GM12875 (cell line): ENCODE data around the gene IGFBP6.
A peak's percentile ranks its signal among the peaks of the same experiment; 100 is the strongest.

Source experiments
- H3K4me3 ChIP-seq: one replicate; pipeline ENCODE4 v1.5.1; 2011; ENCODE audit warnings: low read depth, low read length, control low read depth
- TF ChIP-seq, protein P1 (sequence below): IDR thresholded peaks from 2 replicates; pipeline ENCODE4 v1.5.1; 2011; ENCODE audit warnings: low read depth, mild to moderate bottlenecking, control low read depth, inconsistent platforms, low read length, moderate library complexity, borderline replicate concordance; ENCODE audit not compliant: insufficient read depth

The IGFBP6 gene

DNA sequence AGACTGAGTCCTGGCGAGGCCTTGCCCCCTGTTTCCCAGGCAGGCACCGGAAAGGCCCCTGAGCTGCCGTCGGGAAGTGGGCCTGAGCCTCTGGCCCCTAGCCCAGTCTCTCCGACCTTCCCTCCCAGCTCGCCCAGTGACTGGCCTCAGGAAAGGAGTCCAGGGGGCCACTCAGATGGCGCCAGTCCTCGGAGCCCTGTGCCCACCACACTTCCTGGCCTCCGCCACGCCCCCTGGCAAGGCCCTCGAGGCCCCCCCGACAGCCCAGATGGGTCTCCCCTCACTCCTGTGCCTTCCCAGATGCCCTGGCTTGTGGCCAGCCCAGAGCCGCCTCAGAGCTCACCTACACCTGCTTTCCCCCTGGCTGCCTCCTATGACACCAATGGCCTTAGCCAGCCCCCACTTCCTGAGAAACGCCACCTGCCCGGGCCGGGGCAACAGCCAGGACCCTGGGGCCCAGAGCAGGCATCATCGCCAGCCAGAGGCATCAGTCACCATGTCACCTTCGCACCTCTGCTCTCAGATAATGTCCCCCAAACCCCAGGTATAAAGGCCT, 36.7 kb upstream of the IGFBP6 start:
- H3K4me3 ChIP-seq: no peak overlapping the region
- TF ChIP-seq, protein P1, sequence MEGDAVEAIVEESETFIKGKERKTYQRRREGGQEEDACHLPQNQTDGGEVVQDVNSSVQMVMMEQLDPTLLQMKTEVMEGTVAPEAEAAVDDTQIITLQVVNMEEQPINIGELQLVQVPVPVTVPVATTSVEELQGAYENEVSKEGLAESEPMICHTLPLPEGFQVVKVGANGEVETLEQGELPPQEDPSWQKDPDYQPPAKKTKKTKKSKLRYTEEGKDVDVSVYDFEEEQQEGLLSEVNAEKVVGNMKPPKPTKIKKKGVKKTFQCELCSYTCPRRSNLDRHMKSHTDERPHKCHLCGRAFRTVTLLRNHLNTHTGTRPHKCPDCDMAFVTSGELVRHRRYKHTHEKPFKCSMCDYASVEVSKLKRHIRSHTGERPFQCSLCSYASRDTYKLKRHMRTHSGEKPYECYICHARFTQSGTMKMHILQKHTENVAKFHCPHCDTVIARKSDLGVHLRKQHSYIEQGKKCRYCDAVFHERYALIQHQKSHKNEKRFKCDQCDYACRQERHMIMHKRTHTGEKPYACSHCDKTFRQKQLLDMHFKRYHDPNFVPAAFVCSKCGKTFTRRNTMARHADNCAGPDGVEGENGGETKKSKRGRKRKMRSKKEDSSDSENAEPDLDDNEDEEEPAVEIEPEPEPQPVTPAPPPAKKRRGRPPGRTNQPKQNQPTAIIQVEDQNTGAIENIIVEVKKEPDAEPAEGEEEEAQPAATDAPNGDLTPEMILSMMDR: no peak

DNA sequence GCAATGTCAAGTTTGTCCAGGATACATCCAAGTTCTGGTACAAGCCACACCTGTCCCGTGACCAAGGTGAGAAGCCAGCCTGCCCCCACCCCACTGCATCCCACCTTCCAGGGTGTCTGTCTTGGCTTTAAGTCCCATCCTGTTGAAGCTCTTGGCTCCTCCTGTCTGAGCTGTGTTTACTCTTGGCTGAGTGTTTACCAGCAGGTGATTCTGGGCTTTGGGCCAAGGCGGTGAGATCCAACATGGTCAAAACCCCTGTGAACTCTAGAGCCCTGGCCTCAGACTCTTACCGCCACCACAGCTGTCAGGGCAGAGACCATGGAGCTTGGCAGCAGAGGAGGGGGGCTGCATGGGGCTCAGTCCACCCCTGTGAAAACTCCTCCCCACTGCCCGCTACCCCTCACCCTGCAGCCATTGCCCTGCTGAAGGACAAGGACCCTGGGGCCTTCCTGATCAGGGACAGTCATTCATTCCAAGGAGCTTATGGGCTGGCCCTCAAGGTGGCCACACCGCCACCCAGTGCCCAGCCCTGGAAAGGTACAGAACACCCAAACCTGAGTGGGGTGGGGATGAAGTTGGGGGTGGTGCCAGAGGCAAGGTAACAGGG, 36.0 kb upstream of the IGFBP6 start:
- TF ChIP-seq, protein P1: peak; percentile 23; the same call in 1 of the 2 replicates
- H3K4me3 ChIP-seq: no peak overlapping the region

DNA sequence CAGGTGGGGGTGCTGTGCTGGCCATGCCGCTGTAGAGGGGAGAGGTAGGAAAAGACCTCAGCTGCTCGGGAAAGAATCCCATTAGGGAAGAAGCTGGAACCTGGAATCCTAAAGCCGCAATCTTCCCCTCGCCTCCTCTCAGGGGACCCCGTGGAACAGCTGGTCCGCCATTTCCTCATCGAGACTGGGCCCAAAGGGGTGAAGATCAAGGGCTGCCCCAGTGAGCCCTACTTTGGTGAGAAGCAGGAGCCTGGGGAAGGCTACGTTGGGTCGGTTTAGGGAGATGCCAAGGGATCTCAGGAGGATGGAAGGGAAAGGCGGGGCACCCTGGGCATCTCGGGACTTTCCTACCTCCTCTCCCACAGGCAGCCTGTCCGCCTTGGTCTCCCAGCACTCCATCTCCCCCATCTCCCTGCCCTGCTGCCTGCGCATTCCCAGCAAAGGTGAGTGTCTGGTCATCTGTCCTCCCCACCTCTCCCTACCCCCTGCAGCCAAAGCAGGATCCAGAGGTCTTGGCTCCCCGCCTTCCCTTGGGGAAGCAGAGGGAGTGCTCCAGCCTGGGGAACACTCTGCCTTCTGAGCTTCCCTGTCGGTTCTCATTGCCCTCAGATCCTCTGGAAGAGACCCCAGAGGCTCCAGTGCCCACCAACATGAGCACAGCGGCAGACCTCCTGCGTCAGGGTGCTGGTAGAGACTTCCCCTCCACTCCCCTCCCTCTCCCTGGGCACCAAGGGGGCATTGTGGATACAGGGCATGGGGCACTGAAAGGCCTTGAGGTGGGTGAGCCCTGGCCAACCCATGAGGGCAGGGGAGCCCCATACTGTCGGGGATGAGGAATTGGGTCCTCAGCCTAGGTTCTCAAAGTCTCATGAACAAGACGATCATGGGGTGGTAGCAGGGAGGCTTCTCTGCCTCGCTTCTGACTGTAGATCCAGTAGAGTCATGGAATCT, 35.2 kb upstream of the IGFBP6 start:
- no peak overlapping the region for H3K4me3 ChIP-seq

DNA sequence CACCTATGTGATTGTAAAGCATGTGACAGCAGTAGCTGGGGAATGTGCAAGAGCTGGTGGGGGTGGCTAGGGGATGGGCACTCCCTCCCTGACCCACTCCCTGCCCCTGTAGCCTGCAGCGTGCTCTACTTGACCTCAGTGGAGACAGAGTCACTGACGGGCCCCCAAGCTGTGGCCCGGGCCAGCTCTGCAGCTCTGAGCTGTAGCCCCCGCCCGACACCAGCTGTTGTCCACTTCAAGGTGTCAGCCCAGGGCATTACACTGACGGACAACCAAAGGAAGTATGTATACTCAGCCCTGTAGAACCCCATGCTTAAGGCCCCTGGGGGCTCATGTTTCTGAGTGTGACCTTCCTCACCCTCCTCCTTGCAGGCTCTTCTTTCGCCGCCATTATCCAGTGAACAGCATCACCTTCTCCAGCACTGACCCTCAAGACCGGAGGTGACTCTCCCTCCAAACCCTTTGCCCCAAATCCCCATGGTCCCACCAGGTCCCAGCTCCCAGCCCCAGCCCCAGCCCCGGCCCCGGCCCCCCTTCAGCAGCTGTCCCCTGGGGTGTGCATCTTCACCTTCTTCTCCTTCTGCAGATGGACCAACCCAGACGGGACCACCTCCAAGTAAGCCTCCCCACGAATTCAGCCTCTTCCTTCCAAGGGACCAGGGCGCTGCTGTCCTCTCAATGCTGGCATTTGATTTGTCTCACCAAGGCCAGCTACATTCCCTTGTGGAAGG, 34.3 kb upstream of the IGFBP6 start:
- TF ChIP-seq, protein P1: no peak
- H3K4me3 ChIP-seq: no peak overlapping the region

More for the DNA sequence above, 35.2 kb upstream of the IGFBP6 start:
- TF ChIP-seq, protein P1: no peak

DNA sequence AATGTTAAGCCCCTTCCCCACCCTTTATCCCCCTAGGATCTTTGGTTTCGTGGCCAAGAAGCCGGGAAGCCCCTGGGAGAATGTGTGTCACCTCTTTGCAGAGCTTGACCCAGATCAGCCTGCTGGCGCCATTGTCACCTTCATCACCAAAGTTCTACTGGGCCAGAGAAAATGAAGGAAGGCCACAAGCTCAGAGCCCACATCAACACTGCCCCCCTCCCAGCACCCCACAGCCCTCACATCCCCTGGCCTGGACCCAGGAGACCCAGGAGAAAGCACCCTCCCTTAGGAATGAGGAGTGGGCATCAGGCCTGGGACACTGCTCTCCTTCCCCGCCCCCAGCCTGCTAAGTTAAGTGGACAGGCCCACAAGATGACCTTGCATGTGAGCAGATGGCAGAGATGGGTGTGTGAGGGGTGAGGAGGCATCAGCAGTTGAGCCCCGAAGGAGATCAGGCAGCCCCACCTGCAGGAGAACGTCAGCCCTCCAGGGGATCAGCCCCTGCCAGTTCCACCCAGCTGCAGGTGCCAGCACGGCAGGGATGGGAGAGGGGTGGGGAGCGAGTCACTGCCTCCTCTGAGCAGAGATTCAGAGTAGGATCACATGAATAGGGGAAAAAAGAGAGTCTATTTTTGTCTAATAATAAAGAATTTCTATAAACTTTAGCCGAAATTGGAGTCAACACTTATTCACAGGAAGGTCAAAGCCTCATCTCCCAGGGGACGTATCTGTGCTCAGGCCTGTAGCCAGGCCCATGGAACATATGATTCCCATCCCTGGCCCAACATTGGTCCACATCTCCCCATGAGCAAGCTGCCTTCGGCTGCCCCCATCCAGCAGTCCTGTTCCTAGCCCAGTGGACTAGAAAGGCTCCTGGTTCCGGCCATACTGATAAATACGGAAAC, 33.5 kb upstream of the IGFBP6 start:
- TF ChIP-seq, protein P1: no peak
- no peak overlapping the region for H3K4me3 ChIP-seq
